Right atrium auricular region (tissue), 2 donors: ENCODE results near the gene MYO1E. TPM values are rescaled to one million over a fixed set of nuclear protein-coding genes. Genes with fewer than 3 reads are reported as not detected.

ENCODE experiments used
- DNase-seq: peaks from one replicate; pipeline ENCODE4 v3.0.0-alpha.2; 2019; ENCODE audit warnings: low spot score
- H3K27ac ChIP-seq, 2 donors: fragments of 200-600 bp; sonication (generic); 1 replicate in 1 of 2; 2 replicates in 1 of 2; pipeline ENCODE4 v1.5.1; 2016 to 2019
- H3K27me3 ChIP-seq, 2 donors: fragments of 200-600 bp; sonication (generic); one replicate each; pipeline versions ENCODE4 v1.5.1 to v1.6.0; 2017 to 2019
- H3K36me3 ChIP-seq: fragments of 200-600 bp; sonication (generic); one replicate; pipeline ENCODE4 v1.5.1; 2016
- H3K4me1 ChIP-seq, 2 donors: fragments of 200-600 bp; sonication (generic); one replicate each; pipeline versions ENCODE4 v1.5.1 to v1.6.0; 2017 to 2019
- H3K4me3 ChIP-seq, 2 donors: fragments of 200-600 bp; sonication (generic); 1 replicate in 1 of 2; 2 replicates in 1 of 2; pipeline ENCODE4 v1.5.1; 2017 to 2019; ENCODE audit warnings: mild to moderate bottlenecking in 1 of 2, moderate library complexity in 1 of 2
- H3K9me3 ChIP-seq, 2 donors: fragments of 200-600 bp; sonication (generic); one replicate each; pipeline ENCODE4 v1.5.1; 2019
- CTCF ChIP-seq, 2 donors: fragments of 200-600 bp; sonication (generic); IDR thresholded peaks; one replicate each; pipeline ENCODE4 v1.5.1; 2019; ENCODE audit warnings: antibody characterized with exemption in 2 of 2
- total RNA-seq, 2 donors: library from RNA; depleted of rRNA; stranded (reverse); fragments of >200 nt; gene quantifications; one replicate each; pipeline ENCODE4 v1.1.0, GENCODE V29; 2016

MYO1E gene
- total RNA-seq, 2 donors from 2014 or later: 9.6 to 17.2 TPM

- DNase-seq: no peak
- peak in 1 of 2 donors; percentile 44 for TF ChIP-seq CTCF (IDR thresholded peaks at IDR 0.05)
- Histone ChIP-seq H3K27ac (no peak overlapping the region), H3K27me3 (no peaks in the 10 kb centered on the region), H3K4me3 (no peak overlapping the region), H3K4me1 (no peaks in the 10 kb centered on the region), H3K9me3 (no peaks in the 10 kb centered on the region), H3K36me3 (peaks cover 55% of the 10 kb centered on the region)
These were observed 211.6 kb downstream of the MYO1E start for GRCh38 chr15:59160880-59161593.

GRCh38 chr15:59159210-59159609 is 213.5 kb downstream of the MYO1E start:
- Histone ChIP-seq H3K36me3 (peaks cover 67% of the 10 kb centered on the region), H3K4me1 (no peaks in the 10 kb centered on the region), H3K27ac (no peak overlapping the region), H3K9me3 (no peaks in the 10 kb centered on the region), H3K4me3 (no peak overlapping the region), H3K27me3 (no peaks in the 10 kb centered on the region)
- TF ChIP-seq CTCF (IDR thresholded peaks at IDR 0.05): no peak
- no peak for DNase-seq

GRCh38 chr15:59158701-59159034 is 214.0 kb downstream of the MYO1E start:
- no peaks in the 10 kb centered on the region for H3K27me3 ChIP-seq
- H3K4me1 ChIP-seq: no peaks in the 10 kb centered on the region
- TF ChIP-seq CTCF (IDR thresholded peaks at IDR 0.05): no peak
- peaks cover 67% of the 10 kb centered on the region for H3K36me3 ChIP-seq
- H3K9me3 ChIP-seq: no peaks in the 10 kb centered on the region
- H3K27ac ChIP-seq: no peak overlapping the region
- no peak for DNase-seq
- no peak overlapping the region for H3K4me3 ChIP-seq

GRCh38 chr15:59157840-59158700 is 214.6 kb downstream of the MYO1E start:
- Histone ChIP-seq H3K9me3 (no peaks in the 10 kb centered on the region), H3K27ac (no peak overlapping the region), H3K4me3 (no peak overlapping the region), H3K27me3 (no peaks in the 10 kb centered on the region), H3K36me3 (peaks cover 73% of the 10 kb centered on the region), H3K4me1 (no peaks in the 10 kb centered on the region)
- DNase-seq: no peak
- TF ChIP-seq CTCF (IDR thresholded peaks at IDR 0.05): no peak

GRCh38 chr15:59157396-59157795 is 215.3 kb downstream of the MYO1E start:
- TF ChIP-seq CTCF (IDR thresholded peaks at IDR 0.05): no peak
- H3K9me3 ChIP-seq: no peaks in the 10 kb centered on the region
- no peak for DNase-seq
- peaks cover 73% of the 10 kb centered on the region for H3K36me3 ChIP-seq
- H3K4me1 ChIP-seq: no peaks in the 10 kb centered on the region
- H3K27me3 ChIP-seq: no peaks in the 10 kb centered on the region
- no peak overlapping the region for H3K4me3 ChIP-seq
- H3K27ac ChIP-seq: no peak overlapping the region
